GM19468 (cell line): ENCODE data around the gene GRM1.

Experiments used
- ATAC-seq: cut with Tn5 transposase; IDR thresholded peaks from one replicate; pipeline ENCODE4 v1.9.1; 2021; ENCODE audit warnings: mild to moderate bottlenecking, moderate library complexity, moderate number of reproducible peaks; ENCODE audit not compliant: unreplicated experiment; ENCODE audit errors: extremely low read depth

GRM1 gene

DNA sequence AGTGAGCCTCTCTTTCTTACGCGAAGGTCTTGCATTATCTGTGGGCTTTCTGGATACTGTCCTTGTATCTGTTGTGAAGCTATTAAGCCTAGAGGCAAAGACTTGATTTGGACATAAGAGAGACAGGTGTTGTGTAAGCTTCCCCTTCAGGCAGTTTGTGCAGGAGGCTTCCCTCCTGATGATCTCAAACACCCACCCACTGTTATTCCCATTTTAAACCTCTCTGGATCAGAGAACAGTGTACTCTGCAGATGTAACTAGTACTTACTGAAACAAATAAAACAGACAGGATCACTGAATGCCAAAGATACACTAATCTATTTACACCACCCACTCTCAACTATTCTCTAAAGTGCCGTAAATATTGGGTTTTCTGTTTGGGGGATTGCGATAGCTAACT is 401.0 kb downstream of the GRM1 start:
- no peak for ATAC-seq

DNA sequence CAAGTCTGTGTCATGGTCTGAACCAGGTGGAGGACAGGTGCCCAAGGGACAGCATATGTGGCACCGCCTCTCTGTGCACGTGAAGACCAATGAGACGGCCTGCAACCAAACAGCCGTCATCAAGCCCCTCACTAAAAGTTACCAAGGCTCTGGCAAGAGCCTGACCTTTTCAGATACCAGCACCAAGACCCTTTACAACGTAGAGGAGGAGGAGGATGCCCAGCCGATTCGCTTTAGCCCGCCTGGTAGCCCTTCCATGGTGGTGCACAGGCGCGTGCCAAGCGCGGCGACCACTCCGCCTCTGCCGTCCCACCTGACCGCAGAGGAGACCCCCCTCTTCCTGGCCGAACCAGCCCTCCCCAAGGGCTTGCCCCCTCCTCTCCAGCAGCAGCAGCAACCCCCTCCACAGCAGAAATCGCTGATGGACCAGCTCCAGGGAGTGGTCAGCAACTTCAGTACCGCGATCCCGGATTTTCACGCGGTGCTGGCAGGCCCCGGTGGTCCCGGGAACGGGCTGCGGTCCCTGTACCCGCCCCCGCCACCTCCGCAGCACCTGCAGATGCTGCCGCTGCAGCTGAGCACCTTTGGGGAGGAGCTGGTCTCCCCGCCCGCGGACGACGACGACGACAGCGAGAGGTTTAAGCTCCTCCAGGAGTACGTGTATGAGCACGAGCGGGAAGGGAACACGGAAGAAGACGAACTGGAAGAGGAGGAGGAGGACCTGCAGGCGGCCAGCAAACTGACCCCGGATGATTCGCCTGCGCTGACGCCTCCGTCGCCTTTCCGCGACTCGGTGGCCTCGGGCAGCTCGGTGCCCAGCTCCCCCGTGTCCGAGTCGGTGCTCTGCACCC is 405.2 kb downstream of the GRM1 start:
- ATAC-seq = no peak

DNA sequence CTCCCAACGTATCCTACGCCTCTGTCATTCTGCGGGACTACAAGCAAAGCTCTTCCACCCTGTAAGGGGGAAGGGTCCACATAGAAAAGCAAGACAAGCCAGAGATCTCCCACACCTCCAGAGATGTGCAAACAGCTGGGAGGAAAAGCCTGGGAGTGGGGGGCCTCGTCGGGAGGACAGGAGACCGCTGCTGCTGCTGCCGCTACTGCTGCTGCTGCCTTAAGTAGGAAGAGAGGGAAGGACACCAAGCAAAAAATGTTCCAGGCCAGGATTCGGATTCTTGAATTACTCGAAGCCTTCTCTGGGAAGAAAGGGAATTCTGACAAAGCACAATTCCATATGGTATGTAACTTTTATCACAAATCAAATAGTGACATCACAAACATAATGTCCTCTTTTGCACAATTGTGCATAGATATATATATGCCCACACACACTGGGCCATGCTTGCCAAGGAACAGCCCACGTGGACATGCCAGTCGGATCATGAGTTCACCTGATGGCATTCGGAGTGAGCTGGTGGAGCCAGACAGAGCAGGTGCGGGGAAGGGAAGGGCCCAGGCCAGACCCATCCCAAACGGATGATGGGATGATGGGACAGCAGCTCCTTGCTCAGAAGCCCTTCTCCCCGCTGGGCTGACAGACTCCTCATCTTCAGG is 406.0 kb downstream of the GRM1 start:
- ATAC-seq = no peak

GRCh38 chr6:146441907-146442306 is 413.0 kb downstream of the GRM1 start:
- no peak for ATAC-seq

- no peak for ATAC-seq
Measured at GRCh38 chr6:146444189-146444588, 415.3 kb downstream of the GRM1 start.

GRCh38 chr6:146445233-146445632 is 416.4 kb downstream of the GRM1 start:
- no peak for ATAC-seq

DNA sequence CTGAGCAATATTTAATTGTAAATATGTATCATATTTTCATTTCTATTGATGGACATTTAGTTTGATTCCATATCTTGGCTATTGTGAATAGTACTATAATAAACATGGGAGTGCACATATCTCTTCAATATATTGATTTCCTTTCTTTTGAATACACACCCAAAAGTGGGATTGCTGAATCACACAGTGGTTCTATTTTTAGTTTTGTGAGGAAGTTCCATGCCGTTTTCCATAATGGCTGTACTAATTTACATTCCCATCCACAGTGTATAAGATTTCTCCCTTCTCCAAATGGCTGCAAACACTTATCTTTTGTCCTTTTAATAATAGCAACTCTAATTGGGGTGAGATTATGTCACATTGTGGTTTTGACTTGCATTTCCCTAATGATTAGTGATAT is 428.0 kb downstream of the GRM1 start:
- ATAC-seq = no peak

GRCh38 chr6:146460941-146461340 is 432.1 kb downstream of the GRM1 start:
- ATAC-seq = no peak

DNA sequence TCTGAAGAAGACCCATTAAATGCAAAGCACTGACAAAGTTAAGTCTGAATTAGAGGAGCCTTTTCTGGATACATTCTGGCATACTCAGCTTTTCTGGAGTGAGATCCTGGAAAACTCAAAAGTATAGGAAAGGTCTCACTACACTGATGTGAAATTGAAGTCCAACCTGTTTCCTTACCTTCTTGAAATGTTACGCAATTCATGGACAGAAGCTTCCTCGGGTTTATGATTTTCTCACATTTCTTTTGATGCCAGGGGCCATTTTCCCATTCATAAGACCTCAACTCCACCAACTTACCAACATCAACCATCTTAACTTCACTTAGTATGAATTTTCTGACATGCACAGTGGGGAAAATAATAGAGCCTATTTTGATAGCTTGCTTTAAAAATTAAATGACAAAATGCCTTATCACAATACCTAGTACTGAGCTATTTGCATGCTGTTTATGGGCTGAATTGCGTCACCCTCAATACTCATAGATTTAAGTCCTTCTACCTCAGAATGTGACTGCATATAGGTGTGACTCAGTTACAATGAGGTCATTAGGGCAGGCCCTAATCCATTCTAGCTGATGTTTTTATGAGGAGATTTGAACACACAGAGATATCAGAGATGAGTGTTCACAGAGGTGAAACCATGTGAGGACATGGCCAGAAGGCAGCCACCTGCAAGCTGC is 441.4 kb downstream of the GRM1 start:
- no peak for ATAC-seq

DNA sequence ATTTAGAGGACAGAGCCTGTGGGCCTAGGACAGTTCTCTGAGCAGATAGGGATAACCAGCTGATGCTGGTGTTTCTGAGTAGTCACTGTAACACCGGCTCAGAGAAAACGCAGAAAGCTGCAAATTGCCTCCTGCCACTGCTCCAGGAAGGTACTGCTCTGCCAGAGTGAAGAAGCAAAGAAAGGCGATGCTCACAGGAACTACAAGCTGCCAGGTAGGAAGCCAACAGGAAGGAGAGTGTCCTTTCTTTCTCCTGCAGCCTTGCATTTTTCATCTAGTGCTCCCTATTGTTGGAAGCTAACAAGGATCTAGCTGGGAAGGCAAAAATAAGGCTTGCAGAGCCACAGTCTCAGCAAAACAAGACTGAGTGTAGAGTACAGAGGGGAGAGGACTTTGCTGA is 444.1 kb downstream of the GRM1 start:
- ATAC-seq = no peak

DNA sequence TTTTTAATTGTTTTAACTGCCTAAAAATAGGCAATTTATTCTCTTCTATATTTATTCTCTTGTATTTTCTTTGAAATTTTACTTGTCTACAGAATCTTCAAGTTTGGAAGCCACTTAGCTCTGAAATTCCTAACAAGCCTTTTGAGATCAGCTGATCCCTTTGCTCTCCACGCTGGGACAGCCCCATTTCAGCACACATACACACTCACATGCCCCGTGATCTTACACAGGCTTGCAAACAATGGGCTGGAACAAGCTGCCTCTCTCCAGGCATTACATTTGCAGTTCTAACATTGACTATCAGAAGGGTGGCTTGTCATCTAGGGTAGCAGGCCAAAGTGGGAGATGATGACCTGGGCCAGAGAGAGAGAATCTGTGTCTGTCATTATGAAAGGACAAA is 452.7 kb downstream of the GRM1 start:
- ATAC-seq = no peak

- ATAC-seq = no peak
Measured at GRCh38 chr6:146484411-146484810, 455.5 kb downstream of the GRM1 start.
